Measurements from ENCODE around the gene TARBP1. TPM values are rescaled to one million over a fixed set of nuclear protein-coding genes. Genes with fewer than 3 reads are reported as not detected.

The TARBP1 gene
- total RNA-seq, 2 donors from 2014 or later = 5.5 to 11.3 TPM

GRCh38 chr1:234466945-234467344, 12.0 kb downstream of the TARBP1 start:
- H3K27me3 ChIP-seq = no peaks in the 10 kb centered on the region
- no peak overlapping the region for H3K27ac ChIP-seq
- H3K4me1 ChIP-seq = no peaks in the 10 kb centered on the region
- no peak overlapping the region for H3K4me3 ChIP-seq
- TF ChIP-seq CTCF (IDR thresholded peaks at IDR 0.05) = no peak
- H3K9me3 ChIP-seq = no peaks in the 10 kb centered on the region
- no peak for DNase-seq (ENCODE audit: low spot score)
- peaks cover 16% of the 10 kb centered on the region for H3K36me3 ChIP-seq

- DNase-seq (ENCODE audit: low spot score) = no peak
- no peak for TF ChIP-seq CTCF (IDR thresholded peaks at IDR 0.05)
- no peak overlapping the region for H3K4me3 ChIP-seq
- peaks cover 16% of the 10 kb centered on the region for H3K36me3 ChIP-seq
- H3K27ac ChIP-seq = no peak overlapping the region
- no peaks in the 10 kb centered on the region for H3K27me3 ChIP-seq
- H3K9me3 ChIP-seq = no peaks in the 10 kb centered on the region
- no peaks in the 10 kb centered on the region for H3K4me1 ChIP-seq
Observed at GRCh38 chr1:234463749-234464148, 15.2 kb downstream of the TARBP1 start.

- Histone ChIP-seq H3K36me3 (peaks cover 21% of the 10 kb centered on the region), H3K4me1 (no peaks in the 10 kb centered on the region), H3K4me3 (no peak overlapping the region), H3K27me3 (no peaks in the 10 kb centered on the region), H3K27ac (no peak overlapping the region), H3K9me3 (no peaks in the 10 kb centered on the region)
- no peak for DNase-seq (ENCODE audit: low spot score)
- no peak for TF ChIP-seq CTCF (IDR thresholded peaks at IDR 0.05)
Observed at GRCh38 chr1:234460652-234461051, 18.3 kb downstream of the TARBP1 start.

GRCh38 chr1:234458352-234459017, 20.5 kb downstream of the TARBP1 start:
- Histone ChIP-seq H3K9me3 (no peaks in the 10 kb centered on the region), H3K36me3 (peaks cover 14% of the 10 kb centered on the region), H3K4me1 (no peaks in the 10 kb centered on the region), H3K27ac (no peak overlapping the region), H3K4me3 (no peak overlapping the region), H3K27me3 (no peaks in the 10 kb centered on the region)
- no peak for TF ChIP-seq CTCF (IDR thresholded peaks at IDR 0.05)
- no peak for DNase-seq (ENCODE audit: low spot score)

- H3K9me3 ChIP-seq = no peaks in the 10 kb centered on the region
- no peak for DNase-seq (ENCODE audit: low spot score)
- peaks cover 10% of the 10 kb centered on the region for H3K36me3 ChIP-seq
- no peaks in the 10 kb centered on the region for H3K4me1 ChIP-seq
- TF ChIP-seq CTCF (IDR thresholded peaks at IDR 0.05) = no peak
- H3K27ac ChIP-seq = no peak overlapping the region
- H3K4me3 ChIP-seq = no peak overlapping the region
- no peaks in the 10 kb centered on the region for H3K27me3 ChIP-seq
Observed at GRCh38 chr1:234454926-234455325, 24.1 kb downstream of the TARBP1 start.

- no peak for TF ChIP-seq CTCF (IDR thresholded peaks at IDR 0.05)
- Histone ChIP-seq H3K4me3 (no peak overlapping the region), H3K36me3 (peaks cover 18% of the 10 kb centered on the region), H3K9me3 (no peaks in the 10 kb centered on the region), H3K27me3 (no peaks in the 10 kb centered on the region), H3K27ac (no peak overlapping the region), H3K4me1 (no peaks in the 10 kb centered on the region)
- DNase-seq (ENCODE audit: low spot score) = no peak
Observed at GRCh38 chr1:234452406-234452965, 26.5 kb downstream of the TARBP1 start.

Measured in right atrium auricular region (tissue), 2 donors.